ENCODE results near the gene OR2C1.

DNA sequence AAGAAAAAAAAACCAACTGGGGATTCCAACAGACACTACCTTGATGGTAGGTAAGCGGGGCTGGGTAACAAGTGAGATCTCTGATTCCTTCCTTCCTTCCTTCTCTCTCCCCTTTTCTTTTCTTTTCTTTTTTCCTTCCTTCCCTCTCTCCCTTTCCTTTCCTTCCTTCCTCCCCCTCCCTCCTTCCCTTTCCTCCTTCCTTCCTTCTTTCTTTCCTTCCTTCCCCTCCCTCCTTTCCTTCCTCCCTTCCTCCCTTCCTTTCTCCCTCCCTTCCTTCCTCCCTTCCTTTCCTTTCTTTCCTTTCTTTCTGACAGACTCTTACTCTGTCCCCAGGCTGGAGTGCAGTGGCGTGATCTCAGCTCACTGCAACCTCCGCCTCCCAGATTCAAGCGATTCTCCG lies 20.0 kb downstream of the OR2C1 start:
- TF ChIP-seq, protein P1, sequence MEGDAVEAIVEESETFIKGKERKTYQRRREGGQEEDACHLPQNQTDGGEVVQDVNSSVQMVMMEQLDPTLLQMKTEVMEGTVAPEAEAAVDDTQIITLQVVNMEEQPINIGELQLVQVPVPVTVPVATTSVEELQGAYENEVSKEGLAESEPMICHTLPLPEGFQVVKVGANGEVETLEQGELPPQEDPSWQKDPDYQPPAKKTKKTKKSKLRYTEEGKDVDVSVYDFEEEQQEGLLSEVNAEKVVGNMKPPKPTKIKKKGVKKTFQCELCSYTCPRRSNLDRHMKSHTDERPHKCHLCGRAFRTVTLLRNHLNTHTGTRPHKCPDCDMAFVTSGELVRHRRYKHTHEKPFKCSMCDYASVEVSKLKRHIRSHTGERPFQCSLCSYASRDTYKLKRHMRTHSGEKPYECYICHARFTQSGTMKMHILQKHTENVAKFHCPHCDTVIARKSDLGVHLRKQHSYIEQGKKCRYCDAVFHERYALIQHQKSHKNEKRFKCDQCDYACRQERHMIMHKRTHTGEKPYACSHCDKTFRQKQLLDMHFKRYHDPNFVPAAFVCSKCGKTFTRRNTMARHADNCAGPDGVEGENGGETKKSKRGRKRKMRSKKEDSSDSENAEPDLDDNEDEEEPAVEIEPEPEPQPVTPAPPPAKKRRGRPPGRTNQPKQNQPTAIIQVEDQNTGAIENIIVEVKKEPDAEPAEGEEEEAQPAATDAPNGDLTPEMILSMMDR (IDR thresholded peaks at IDR 0.05), result no peak
- no peak for TF ChIP-seq POLR2A (IDR thresholded peaks at IDR 0.05)
- no peak for TF ChIP-seq POLR2AphosphoS5 (IDR thresholded peaks at IDR 0.05)

Measured in transverse colon (tissue), 4 donors.